ENCODE results near the gene IMMP2L. TPM values are rescaled to one million over a fixed set of nuclear protein-coding genes. Genes with fewer than 3 reads are reported as not detected.

Gene IMMP2L
- total RNA-seq, 2 experiments from 2014 or later = 8.9 to 18.7 TPM

- Histone ChIP-seq H3K9me3 (ENCODE audit: control insufficient read depth in 1 of 2, insufficient read depth in 1 of 2, low read length in 2 of 2) (no peaks in the 10 kb centered on the region), H3K4me1 (ENCODE audit: insufficient read depth, low read length) (no peaks in the 10 kb centered on the region), H3K27ac (ENCODE audit: low read depth in 1 of 2, low read length in 2 of 2) (no peak overlapping the region), H3K27me3 (ENCODE audit: control insufficient read depth in 1 of 2, insufficient read depth in 2 of 2, low read length in 2 of 2) (no peaks in the 10 kb centered on the region), H3K36me3 (ENCODE audit: insufficient read depth, low read length) (no peaks in the 10 kb centered on the region), H3K4me3 (ENCODE audit: low read length) (no peak overlapping the region)
- ChIA-PET CTCF (no interaction called here), POLR2A (no interaction called here)
- ATAC-seq (ENCODE audit: poor library complexity) (no peak), DNase-seq (no peak)
- H3K4me1 Mint-ChIP-seq (ENCODE audit: low read depth) = no peaks in the 10 kb centered on the region
- no peaks in the 10 kb centered on the region for H3K27me3 Mint-ChIP-seq
- H3K4me3 Mint-ChIP-seq = no peak overlapping the region
- TF ChIP-seq CTCF (IDR thresholded peaks at IDR 0.05) = no peak
- no peak overlapping the region for H3K27ac Mint-ChIP-seq
- no peaks in the 10 kb centered on the region for H3K9me3 Mint-ChIP-seq
- H3K36me3 Mint-ChIP-seq (ENCODE audit: low read depth) = peaks cover 32% of the 10 kb centered on the region
- intact Hi-C loops (cut with DNase I, micrococcal nuclease) = no loop called here
Observed at GRCh38 chr7:111392294-111392693, 170.0 kb downstream of the IMMP2L start.

GRCh38 chr7:111390000-111390399, 172.3 kb downstream of the IMMP2L start:
- no peaks in the 10 kb centered on the region for H3K27me3 ChIP-seq (ENCODE audit: control insufficient read depth in 1 of 2, insufficient read depth in 2 of 2, low read length in 2 of 2)
- peaks cover 37% of the 10 kb centered on the region for H3K36me3 Mint-ChIP-seq (ENCODE audit: low read depth)
- no peaks in the 10 kb centered on the region for H3K9me3 Mint-ChIP-seq
- DNase-seq (no peak), ATAC-seq (ENCODE audit: poor library complexity) (no peak)
- ChIA-PET POLR2A (no interaction called here), CTCF (no interaction called here)
- H3K4me3 Mint-ChIP-seq = no peak overlapping the region
- no peaks in the 10 kb centered on the region for H3K4me1 ChIP-seq (ENCODE audit: insufficient read depth, low read length)
- no peaks in the 10 kb centered on the region for H3K27me3 Mint-ChIP-seq
- H3K4me1 Mint-ChIP-seq (ENCODE audit: low read depth) = no peaks in the 10 kb centered on the region
- no peaks in the 10 kb centered on the region for H3K36me3 ChIP-seq (ENCODE audit: insufficient read depth, low read length)
- no peaks in the 10 kb centered on the region for H3K9me3 ChIP-seq (ENCODE audit: control insufficient read depth in 1 of 2, insufficient read depth in 1 of 2, low read length in 2 of 2)
- H3K4me3 ChIP-seq (ENCODE audit: low read length) = no peak overlapping the region
- H3K27ac ChIP-seq (ENCODE audit: low read depth in 1 of 2, low read length in 2 of 2) = no peak overlapping the region
- intact Hi-C loops (cut with DNase I, micrococcal nuclease) = no loop called here
- no peak for TF ChIP-seq CTCF (IDR thresholded peaks at IDR 0.05)
- no peak overlapping the region for H3K27ac Mint-ChIP-seq

GRCh38 chr7:111388912-111389311, 173.4 kb downstream of the IMMP2L start:
- Mint-ChIP-seq H3K27ac (no peak overlapping the region), H3K27me3 (no peaks in the 10 kb centered on the region), H3K4me1 (ENCODE audit: low read depth) (no peaks in the 10 kb centered on the region), H3K36me3 (ENCODE audit: low read depth) (peaks cover 37% of the 10 kb centered on the region), H3K9me3 (no peaks in the 10 kb centered on the region), H3K4me3 (no peak overlapping the region)
- DNase-seq (no peak), ATAC-seq (ENCODE audit: poor library complexity) (no peak)
- H3K4me1 ChIP-seq (ENCODE audit: insufficient read depth, low read length) = no peaks in the 10 kb centered on the region
- intact Hi-C loops (cut with DNase I, micrococcal nuclease) = no loop called here
- no peak overlapping the region for H3K27ac ChIP-seq (ENCODE audit: low read depth in 1 of 2, low read length in 2 of 2)
- H3K4me3 ChIP-seq (ENCODE audit: low read length) = no peak overlapping the region
- CTCF ChIA-PET = no interaction called here
- no peaks in the 10 kb centered on the region for H3K27me3 ChIP-seq (ENCODE audit: control insufficient read depth in 1 of 2, insufficient read depth in 2 of 2, low read length in 2 of 2)
- TF ChIP-seq CTCF (IDR thresholded peaks at IDR 0.05) = no peak
- no peaks in the 10 kb centered on the region for H3K36me3 ChIP-seq (ENCODE audit: insufficient read depth, low read length)
- no peaks in the 10 kb centered on the region for H3K9me3 ChIP-seq (ENCODE audit: control insufficient read depth in 1 of 2, insufficient read depth in 1 of 2, low read length in 2 of 2)
- POLR2A ChIA-PET = no interaction called here
